ENCODE measurements around the gene CTSO. TPM values are rescaled to one million over a fixed set of nuclear protein-coding genes. Genes with fewer than 3 reads are reported as not detected.

CTSO gene
- total RNA-seq, 2 donors from 2014 or later = 11.4 to 14.9 TPM

DNA sequence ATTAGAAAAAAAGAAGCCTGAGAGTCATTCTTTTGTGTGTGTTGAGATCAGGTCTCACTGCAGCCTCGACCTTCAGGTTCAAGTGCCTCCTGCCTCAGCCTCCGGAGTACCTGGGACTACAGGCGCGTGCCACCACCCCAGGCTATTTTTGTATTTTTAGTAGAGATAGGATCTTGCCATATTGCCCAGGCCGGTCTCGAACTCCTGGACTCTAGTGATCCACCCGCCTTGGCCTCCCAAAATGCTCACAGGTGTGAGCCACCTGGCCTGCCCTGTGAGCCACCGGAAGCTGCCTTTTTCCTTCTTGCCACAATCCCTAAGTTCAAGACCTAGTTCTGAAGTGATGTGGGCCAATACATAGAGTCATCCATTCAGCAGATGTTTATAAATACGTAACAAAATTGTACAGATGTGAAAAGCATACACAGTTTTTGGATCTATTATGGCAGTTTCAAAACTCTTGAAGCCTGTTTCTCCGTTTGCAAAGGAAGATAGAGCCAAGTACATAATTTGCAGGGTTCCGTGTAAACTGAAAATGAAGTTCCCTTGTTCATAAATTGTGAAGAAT lies 536 bp upstream of the CTSO start:
- Histone ChIP-seq H3K9me3 (no peaks in the 10 kb centered on the region), H3K4me3 (peak overlapping the region; percentile 80 to 88), H3K36me3 (no peaks in the 10 kb centered on the region), H3K27ac (peak overlapping the region; percentile 96 to 99), H3K4me1 (peaks cover 0 to 5% of the 10 kb centered on the region in 2 donors), H3K27me3 (no peaks in the 10 kb centered on the region)
- no peak for DNase-seq (ENCODE audit: low spot score)
- TF ChIP-seq, protein P1, sequence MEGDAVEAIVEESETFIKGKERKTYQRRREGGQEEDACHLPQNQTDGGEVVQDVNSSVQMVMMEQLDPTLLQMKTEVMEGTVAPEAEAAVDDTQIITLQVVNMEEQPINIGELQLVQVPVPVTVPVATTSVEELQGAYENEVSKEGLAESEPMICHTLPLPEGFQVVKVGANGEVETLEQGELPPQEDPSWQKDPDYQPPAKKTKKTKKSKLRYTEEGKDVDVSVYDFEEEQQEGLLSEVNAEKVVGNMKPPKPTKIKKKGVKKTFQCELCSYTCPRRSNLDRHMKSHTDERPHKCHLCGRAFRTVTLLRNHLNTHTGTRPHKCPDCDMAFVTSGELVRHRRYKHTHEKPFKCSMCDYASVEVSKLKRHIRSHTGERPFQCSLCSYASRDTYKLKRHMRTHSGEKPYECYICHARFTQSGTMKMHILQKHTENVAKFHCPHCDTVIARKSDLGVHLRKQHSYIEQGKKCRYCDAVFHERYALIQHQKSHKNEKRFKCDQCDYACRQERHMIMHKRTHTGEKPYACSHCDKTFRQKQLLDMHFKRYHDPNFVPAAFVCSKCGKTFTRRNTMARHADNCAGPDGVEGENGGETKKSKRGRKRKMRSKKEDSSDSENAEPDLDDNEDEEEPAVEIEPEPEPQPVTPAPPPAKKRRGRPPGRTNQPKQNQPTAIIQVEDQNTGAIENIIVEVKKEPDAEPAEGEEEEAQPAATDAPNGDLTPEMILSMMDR (IDR thresholded peaks at IDR 0.05) = no peak

DNA sequence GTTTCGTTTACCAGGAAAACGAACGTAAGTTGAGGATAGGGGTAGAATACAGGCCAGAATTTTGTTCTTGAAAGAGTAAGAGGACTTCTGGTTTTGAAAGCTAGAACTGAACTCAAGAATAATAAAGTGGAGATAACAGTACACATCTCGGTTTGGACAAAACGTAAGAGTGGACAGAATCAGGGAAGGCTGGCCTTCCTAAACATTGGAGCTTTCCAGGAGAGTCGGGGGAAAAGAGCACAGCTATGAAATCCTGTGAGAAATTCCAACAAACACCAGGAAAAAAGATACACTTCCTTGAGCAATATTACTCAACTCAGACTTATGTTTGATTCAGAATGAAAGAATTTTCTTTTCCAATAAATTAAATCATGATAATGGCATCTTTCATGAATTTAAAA lies 1.2 kb downstream of the CTSO start:
- Histone ChIP-seq H3K4me1 (peaks cover 0 to 5% of the 10 kb centered on the region in 2 donors), H3K27ac (peak overlapping the region; percentile 96 to 99), H3K27me3 (no peaks in the 10 kb centered on the region), H3K9me3 (no peaks in the 10 kb centered on the region), H3K36me3 (no peaks in the 10 kb centered on the region), H3K4me3 (peak overlapping the region; percentile 80 to 88)
- TF ChIP-seq, protein P1 (IDR thresholded peaks at IDR 0.05) = no peak
- no peak for DNase-seq (ENCODE audit: low spot score)

DNA sequence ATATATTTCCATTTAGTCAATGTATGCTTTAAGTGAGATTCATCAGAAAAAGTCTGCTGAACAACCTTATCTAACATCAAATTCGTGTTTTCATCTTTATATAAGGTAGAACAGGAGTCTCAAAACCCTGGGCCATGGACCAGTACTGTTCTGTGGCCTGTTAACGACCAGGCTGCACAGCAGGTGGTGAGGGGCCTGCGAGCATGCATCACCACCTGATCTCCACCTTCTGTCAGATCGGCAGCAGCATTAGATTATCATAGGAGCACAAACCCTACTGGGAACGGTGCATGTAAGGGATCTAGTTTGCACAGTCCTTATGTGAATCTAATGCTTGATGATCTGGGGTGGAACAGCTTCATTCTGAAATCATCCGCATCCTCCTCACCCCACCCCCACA lies 3.2 kb downstream of the CTSO start:
- TF ChIP-seq, protein P1 (IDR thresholded peaks at IDR 0.05) = no peak
- no peak overlapping the region for H3K27ac ChIP-seq
- DNase-seq (ENCODE audit: low spot score) = no peak
- H3K4me3 ChIP-seq = no peak overlapping the region
- no peaks in the 10 kb centered on the region for H3K9me3 ChIP-seq
- H3K4me1 ChIP-seq = peaks cover 0 to 5% of the 10 kb centered on the region in 2 donors
- no peaks in the 10 kb centered on the region for H3K27me3 ChIP-seq
- no peaks in the 10 kb centered on the region for H3K36me3 ChIP-seq

DNA sequence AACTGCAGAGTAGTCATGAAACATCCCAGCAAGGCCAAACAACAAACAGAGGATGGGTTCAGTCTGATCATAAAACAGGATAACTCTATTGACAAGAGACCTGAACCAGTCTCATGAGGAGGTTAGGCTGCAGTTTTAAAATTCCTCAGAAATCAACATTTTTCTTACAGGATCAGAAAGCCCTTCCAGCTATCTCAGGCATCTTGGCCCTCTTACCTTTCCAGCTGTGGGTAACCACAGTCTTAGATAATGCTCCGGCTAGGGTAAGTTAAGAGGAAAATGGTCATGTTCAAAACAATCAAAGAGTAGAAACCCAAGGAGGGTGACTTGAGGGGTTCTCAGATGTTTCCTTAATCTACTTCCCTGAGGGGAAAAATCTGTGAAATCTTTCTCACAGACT lies 5.1 kb downstream of the CTSO start:
- H3K27ac ChIP-seq = no peak overlapping the region

DNA sequence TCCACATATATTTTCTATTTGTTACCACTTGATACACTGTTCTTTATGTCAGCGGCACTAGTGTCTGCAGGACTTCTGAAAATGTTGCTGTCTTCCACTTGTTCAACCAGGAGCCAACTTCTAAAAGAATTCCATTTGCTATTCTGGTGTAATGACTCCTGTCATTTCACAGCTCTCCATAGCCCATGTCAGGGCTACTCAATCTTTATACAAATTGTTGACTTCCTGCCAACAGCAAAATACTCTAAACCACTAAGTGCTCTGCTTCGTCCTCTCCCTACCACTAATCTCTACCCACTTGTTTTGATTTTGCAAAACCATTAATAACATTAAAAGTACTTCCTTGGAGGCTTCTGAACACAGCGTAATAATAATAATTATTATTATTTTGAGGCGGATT lies 7.2 kb downstream of the CTSO start:
- H3K27ac ChIP-seq = peak overlapping the region in 1 of 2 donors; percentile 35
- no peak overlapping the region for H3K4me3 ChIP-seq
- TF ChIP-seq, protein P1 (IDR thresholded peaks at IDR 0.05) = no peak
- H3K4me1 ChIP-seq = no peaks in the 10 kb centered on the region
- no peak for DNase-seq (ENCODE audit: low spot score)
- H3K9me3 ChIP-seq = no peaks in the 10 kb centered on the region
- H3K36me3 ChIP-seq = no peaks in the 10 kb centered on the region
- no peaks in the 10 kb centered on the region for H3K27me3 ChIP-seq

More for the DNA sequence above, 5.1 kb downstream of the CTSO start:
- H3K36me3 ChIP-seq = no peaks in the 10 kb centered on the region
- DNase-seq (ENCODE audit: low spot score) = no peak
- TF ChIP-seq, protein P1 (IDR thresholded peaks at IDR 0.05) = no peak
- no peak overlapping the region for H3K4me3 ChIP-seq
- no peaks in the 10 kb centered on the region for H3K27me3 ChIP-seq
- no peaks in the 10 kb centered on the region for H3K4me1 ChIP-seq
- H3K9me3 ChIP-seq = no peaks in the 10 kb centered on the region

DNA sequence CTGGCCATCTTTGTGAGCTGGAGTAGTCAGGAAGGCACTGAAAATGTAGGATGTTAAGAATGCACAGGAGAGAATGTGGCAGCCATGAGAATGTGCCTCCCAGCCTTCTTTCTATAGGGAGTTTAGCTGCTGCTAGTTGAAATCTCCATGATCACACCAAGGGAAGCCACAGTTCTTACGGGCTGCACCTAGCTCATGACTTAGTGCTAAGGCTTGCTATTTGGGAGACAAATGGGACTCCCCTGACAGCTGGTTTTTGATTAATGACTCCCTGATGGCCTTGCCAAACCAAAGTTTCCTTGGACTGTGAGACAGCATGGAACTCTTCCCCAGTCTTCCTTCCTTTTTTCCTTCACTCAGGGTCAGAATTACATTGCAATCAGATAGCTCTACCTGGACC lies 9.2 kb downstream of the CTSO start:
- DNase-seq (ENCODE audit: low spot score) = no peak
- H3K36me3 ChIP-seq = no peaks in the 10 kb centered on the region
- no peaks in the 10 kb centered on the region for H3K9me3 ChIP-seq
- no peak overlapping the region for H3K4me3 ChIP-seq
- H3K4me1 ChIP-seq = no peaks in the 10 kb centered on the region
- no peaks in the 10 kb centered on the region for H3K27me3 ChIP-seq
- TF ChIP-seq, protein P1 (IDR thresholded peaks at IDR 0.05) = no peak
- H3K27ac ChIP-seq = no peak overlapping the region

Data from right atrium auricular region (tissue), 2 donors.